NCI-H510A (cell line): Measurements from ENCODE around the gene SYT6.

Experiments used
- DNase-seq: peaks from one replicate; lab custom pipeline; 2025; lab: John Stamatoyannopoulos, UW

Gene SYT6

DNA sequence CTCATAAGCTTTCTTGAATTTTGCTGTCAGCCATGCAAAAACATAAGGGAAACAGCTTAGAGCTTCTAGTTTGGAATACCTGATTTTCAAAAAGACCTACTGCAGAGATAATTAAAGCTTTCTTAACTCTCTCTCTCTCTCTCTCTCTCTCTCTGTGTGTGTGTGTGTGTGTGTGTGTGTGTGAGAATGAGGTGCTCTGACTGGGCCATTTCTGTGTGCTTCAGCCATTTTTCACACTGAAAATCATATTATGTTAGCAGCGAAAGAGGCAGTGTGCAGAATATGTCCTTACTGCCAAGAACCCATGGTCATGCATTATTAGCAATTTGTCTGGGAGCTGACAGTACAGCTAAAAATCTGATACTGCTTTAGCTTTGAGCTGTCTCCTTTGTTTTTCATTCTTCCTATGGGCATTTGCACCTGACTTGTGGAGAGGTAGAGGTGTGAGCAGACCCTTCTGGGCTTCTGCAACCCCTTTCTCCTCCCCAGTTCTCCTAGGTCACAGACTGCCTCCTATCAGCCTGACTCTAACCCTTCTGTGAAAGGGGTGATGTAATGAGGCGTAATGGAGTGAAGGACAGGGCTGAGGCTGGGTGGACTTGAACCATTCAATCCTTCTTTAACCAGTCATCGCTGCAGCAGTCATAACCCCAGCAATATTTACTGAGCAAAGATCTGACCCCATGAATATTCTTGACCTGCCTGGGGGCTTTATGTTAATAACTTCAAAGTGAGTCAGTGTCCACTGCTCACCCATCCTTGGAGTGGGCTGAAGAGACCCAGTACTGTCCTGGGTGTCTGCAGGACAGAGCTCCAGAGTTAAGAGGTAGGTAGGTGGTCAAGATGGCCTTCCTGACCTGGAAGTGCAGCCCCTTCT lies 61.2 kb downstream of the SYT6 start:
- DNase-seq, result no peak

DNA sequence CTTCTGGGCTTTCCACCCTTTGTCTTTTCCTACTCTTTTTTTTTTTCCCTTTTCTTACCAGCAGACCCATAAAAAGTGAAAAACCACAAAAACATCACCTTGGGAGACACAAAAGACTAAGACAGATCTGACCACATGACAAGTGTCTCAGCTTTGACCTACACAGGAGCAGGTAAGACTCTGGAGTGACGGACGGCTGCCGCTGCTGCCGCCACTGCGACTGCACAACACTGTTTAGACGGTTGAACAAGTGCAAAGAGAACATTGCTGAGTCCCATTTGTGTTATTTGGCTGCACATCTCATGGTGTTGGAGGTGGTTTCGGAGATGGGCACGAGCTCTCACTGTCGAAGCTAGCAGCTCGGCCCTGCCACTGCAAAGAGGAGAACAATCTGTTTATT lies 62.0 kb downstream of the SYT6 start:
- DNase-seq, result no peak

- no peak for DNase-seq
Observed at GRCh38 chr1:114090738-114091505, 62.7 kb downstream of the SYT6 start.

DNA sequence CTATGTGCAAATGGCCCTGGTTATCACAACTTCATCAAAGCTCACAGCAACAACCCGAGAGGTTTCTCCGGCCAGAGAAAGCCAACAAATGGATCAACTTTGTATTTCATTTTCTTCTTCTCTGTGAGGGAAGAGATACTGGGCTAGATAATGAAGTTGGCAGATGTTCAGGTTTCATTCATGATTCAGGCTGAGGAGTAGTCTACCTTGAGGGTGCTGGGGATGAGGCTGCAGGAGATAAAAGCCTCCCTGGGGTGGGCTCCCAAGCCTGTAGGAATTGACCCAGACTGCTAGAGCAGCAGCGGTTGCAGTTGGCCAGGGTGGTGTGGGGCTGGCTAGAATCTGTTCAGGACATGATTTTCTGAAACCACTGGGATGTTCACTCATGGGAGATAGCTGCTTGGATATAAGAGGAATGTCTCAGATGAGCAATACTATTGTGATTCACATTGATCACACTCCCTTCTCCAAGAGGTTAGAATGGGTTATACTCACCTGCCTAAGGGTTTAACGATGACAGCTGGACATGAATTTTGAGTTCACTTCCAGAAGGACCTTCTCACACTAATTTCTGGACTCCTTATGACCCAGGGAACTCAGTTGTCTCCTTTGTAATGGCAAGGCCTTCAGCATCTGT lies 64.0 kb downstream of the SYT6 start:
- no peak for DNase-seq

DNA sequence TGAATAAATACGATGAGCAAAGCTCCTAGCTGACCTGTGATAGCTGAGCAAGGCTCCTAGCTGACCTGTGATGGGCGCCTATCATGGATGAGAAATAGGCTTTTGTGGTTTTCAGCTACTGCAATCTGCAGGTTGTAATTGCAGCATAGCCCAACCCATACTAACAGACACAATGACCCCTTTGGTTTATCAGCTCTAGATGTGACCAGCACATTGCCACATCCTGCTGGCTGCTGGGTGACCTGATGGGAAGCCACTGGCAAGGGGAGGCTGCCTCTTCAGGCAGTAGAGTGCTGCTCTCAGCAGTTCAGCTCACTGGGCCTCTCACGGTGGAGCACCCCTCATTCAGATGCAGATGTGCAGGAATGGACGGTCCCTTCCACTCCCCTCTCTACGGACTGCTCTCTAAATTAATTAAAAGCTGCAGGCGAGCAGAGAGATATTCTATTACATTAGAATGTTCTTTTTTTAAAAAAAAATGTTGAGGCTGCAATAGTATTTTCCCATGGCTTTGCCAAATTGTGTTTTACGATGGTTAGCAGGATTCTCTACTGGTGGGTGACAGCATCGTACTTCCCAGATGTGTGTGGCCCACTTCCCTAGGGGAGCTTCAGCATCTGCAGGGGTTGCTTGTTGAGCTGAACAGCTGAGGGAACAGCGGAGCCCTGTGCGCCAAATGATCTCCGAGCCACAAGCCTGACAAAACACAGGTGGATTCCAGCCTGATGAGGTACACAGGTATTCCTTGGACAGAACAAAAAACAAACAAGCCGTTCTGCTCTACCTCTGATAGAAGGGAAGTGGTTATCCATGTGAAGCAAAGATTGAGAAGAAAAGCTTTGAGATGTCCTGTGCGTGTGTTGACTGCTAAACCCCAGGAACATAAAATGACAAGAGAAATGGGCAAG lies 65.0 kb downstream of the SYT6 start:
- no peak for DNase-seq

DNA sequence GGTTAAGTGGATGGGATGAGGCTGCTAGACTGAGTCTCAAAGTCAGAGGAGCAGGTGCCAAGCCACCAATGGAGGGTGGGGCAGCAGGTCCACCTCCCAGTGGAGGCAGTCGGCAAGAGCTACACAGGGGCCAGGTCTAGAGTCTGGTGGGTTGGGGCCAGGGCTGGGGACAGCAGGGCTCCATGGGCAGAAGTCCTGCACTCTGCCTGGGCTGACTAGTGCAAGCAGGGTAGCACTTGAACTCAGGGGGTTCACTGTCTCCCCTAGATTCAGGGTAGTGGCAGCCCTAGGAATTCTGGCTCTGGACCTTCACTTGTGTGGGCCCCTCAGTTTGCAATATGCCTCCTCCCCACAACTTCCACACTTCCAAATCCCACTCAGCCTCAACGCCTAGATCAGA lies 66.2 kb downstream of the SYT6 start:
- no peak for DNase-seq

GRCh38 chr1:114086601-114087368 lies 66.9 kb downstream of the SYT6 start:
- no peak for DNase-seq

GRCh38 chr1:114082867-114083585 lies 70.6 kb downstream of the SYT6 start:
- no peak for DNase-seq

GRCh38 chr1:114082304-114082630 lies 71.4 kb downstream of the SYT6 start:
- no peak for DNase-seq

GRCh38 chr1:114081437-114082303 lies 72.0 kb downstream of the SYT6 start:
- no peak for DNase-seq

GRCh38 chr1:114080511-114081436 lies 72.9 kb downstream of the SYT6 start:
- no peak for DNase-seq

- no peak for DNase-seq
Observed at GRCh38 chr1:114079596-114080190, 74.0 kb downstream of the SYT6 start.

DNA sequence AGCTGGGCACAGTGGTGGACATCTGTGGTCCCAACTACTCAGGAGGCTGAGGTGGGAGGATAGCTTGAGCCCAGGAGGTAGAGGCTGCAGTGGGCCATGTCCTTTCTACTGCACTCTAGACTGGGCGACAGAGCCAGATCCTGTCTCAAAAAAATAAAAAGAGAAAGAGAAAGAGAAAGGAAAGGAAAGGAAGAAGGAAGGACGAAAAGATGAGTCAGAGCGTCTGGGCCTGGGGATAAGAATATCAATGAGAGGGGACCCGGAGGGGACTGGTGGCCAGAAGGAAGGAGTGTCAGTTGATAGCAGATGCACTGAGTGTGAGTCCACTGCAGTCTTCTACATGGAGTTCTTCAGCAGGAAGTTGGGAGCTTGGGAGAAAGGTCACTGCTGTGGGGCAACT lies 75.6 kb downstream of the SYT6 start:
- no peak for DNase-seq

DNA sequence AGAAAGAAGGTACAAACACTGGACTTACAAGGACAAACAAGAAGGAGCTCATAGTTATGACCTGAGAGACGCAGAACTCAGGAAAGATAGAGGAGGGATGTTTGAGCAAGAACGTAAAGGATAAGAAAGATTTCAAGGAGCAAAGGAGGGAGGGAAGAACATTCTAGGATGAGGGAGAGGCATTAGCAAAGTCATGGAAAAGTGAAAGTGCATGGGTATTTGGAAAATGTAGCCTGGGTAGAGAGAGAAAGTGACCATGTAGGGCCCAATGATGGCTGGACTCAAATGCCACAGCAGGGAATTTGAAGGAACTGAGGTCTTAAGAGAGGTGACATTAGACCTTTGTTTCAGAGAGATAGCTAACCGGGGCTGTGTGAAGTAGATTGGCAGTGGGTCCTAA lies 76.5 kb downstream of the SYT6 start:
- DNase-seq, result no peak

- DNase-seq, result no peak
Observed at GRCh38 chr1:114076308-114076707, 77.4 kb downstream of the SYT6 start.

DNA sequence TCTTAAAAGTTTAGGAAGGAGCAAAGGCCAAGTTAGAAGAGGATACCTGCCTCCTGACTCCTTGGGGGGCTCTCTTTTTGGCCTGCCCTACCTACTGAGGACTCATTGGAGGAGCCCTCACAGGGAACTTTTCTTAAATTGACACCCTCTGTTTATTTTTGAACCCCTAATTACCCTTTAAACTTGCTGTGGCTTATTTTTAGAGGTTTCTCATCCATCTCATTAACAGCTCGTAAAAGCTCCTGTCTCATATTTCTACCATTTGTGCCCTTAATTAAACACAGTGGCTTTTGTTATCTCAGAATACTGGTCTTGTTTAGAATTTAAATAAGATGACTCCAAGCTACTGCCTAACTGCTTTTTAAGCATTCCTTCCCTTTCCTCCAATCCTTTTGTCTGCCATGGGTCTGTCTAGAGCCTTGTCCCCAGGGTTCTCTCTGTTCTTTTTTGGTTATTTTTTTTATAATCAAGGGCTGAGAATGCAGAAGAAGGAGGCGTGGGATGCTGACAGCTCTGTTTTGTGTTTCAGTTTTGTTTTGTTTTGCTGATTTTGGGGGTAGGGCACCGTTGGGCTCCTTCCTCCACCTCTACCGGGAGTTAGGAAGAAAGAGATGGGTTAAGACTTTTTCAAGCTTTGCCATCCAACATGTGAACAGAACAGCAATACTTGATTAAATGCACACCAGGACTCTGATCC lies 78.0 kb downstream of the SYT6 start:
- no peak for DNase-seq

GRCh38 chr1:114075105-114075504 lies 78.6 kb downstream of the SYT6 start:
- no peak for DNase-seq
